ENCODE data around the gene SPAG17.
A peak's percentile ranks its signal among the peaks of the same experiment; 100 is the strongest.

The SPAG17 gene

DNA sequence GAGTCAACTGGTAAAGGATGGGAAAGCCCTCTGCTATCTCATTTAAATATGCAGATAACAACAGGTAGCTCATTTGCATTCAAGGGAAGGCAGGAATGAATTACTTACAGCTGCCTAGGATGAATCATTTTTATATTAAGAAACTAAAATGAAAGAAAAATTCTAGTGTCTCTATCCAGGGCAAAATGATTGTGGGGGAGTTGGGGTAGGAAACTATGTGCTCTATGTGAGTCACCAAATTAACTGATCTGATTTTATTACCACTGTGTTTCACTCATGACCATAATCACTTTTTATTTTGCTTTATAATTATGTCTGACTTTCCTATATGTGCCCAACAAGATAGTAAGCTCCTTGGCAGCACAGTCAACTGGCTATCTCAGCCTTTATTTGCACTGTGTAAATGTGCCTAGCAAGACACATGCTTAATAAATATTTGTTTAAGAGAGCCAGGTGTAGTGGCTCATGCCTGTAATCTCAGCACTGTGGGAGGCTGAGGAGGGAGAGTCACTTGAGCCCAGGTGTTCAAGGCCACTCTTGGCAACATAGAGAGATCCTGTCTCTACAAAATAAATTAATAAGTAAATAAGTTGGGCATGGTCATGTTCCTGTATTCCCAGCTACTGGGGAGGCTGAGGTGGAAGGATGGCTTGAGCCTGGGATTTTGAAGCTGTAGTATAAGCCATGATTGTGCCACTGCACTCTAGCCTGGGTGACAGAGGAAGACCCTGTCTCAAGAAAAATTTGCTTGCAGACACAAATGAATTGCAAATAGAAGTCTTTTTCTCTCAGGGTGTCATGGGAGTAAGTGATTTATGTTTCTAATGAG is 84.1 kb downstream of the SPAG17 start:
- TF ChIP-seq, protein P1, sequence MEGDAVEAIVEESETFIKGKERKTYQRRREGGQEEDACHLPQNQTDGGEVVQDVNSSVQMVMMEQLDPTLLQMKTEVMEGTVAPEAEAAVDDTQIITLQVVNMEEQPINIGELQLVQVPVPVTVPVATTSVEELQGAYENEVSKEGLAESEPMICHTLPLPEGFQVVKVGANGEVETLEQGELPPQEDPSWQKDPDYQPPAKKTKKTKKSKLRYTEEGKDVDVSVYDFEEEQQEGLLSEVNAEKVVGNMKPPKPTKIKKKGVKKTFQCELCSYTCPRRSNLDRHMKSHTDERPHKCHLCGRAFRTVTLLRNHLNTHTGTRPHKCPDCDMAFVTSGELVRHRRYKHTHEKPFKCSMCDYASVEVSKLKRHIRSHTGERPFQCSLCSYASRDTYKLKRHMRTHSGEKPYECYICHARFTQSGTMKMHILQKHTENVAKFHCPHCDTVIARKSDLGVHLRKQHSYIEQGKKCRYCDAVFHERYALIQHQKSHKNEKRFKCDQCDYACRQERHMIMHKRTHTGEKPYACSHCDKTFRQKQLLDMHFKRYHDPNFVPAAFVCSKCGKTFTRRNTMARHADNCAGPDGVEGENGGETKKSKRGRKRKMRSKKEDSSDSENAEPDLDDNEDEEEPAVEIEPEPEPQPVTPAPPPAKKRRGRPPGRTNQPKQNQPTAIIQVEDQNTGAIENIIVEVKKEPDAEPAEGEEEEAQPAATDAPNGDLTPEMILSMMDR (IDR thresholded peaks at IDR 0.05; ENCODE audit: low read depth, low read length) = no peak
- in situ Hi-C loops (cut with HindIII; ENCODE audit: low sequenced_read_pairs) = no loop called here
- no peak overlapping the region for H3K4me3 ChIP-seq (ENCODE audit: low read depth, low read length)
- no peak for DNase-seq (ENCODE audit: low read depth, low spot score)

DNA sequence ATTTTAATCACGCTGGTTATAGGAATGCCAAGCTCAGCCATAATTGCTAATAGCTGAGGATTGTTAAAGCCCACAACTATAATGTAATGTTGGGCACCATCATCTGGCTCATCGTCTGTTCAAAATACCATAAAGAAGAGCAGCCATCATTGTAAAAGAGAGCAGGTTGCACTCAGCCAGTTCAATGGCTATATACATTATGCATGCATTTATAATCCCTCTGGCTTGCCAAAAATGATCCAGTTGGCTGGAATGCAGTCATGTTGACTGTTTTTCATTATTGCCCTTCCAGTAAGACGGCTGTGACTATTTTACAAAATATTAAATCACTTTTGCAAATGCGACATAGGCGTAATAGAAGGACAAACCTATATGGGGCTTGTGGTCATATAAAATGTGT is 85.3 kb downstream of the SPAG17 start:
- TF ChIP-seq, protein P1 (IDR thresholded peaks at IDR 0.05; ENCODE audit: low read depth, low read length) = no peak
- no peak overlapping the region for H3K4me3 ChIP-seq (ENCODE audit: low read depth, low read length)
- DNase-seq (ENCODE audit: low read depth, low spot score) = no peak
- in situ Hi-C loops (cut with HindIII; ENCODE audit: low sequenced_read_pairs) = no loop called here

DNA sequence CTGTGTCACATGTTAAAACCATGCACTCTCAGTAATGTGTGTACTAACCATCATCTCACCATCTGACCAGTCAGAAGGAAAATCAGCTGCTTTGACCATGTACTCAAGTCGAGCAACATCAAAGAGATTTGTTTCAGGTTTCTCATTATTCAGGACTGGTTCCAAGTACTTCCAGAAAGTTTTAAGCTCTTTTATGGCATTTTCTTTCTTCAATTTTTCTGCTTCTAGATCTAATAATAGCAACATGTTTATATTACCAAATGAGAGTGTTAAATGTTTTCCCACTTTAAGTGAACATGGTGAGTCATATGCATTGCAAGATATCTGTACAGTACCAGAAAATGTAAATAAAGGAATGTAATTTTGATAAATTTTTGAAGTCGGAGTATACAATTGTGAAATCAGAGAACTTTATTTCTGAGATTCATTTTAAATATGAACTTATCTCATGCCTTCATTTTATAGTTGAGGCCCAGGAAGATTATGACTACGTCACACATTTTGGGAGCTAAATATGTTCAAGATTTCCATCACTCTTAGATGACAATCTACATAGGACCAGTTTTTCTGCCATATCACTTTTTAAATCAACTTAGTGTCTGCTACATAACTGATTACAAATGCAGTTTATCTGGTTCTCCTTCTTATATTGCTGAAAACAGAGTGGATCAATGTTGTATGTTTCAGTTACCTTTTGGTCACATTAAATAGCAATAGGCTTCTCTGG is 87.2 kb downstream of the SPAG17 start:
- in situ Hi-C loops (cut with HindIII; ENCODE audit: low sequenced_read_pairs) = no loop called here
- H3K4me3 ChIP-seq (ENCODE audit: low read depth, low read length) = no peak overlapping the region
- TF ChIP-seq, protein P1 (IDR thresholded peaks at IDR 0.05; ENCODE audit: low read depth, low read length) = no peak
- peak; percentile 51 for DNase-seq (ENCODE audit: low read depth, low spot score)

DNA sequence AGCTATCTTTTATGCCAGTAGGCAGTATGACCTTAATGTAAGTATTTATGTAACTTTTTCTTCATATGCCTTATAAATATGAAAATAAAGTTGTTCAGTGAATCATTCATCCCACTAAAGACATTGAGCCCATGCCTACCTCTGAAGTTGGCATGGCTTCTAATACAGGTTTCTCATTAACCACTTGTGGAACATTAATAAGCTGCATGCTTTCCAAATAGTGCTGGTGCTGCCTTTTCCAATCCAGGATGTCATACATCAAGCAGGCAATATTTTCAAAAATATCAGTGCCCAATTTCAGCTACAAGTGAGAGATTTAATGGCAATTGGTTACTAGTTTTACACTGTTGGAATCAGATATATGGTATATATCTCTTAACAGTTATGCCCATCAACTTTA is 92.0 kb downstream of the SPAG17 start:
- TF ChIP-seq, protein P1 (IDR thresholded peaks at IDR 0.05; ENCODE audit: low read depth, low read length) = no peak
- in situ Hi-C loops (cut with HindIII; ENCODE audit: low sequenced_read_pairs) = no loop called here
- H3K4me3 ChIP-seq (ENCODE audit: low read depth, low read length) = no peak overlapping the region
- DNase-seq (ENCODE audit: low read depth, low spot score) = no peak

DNA sequence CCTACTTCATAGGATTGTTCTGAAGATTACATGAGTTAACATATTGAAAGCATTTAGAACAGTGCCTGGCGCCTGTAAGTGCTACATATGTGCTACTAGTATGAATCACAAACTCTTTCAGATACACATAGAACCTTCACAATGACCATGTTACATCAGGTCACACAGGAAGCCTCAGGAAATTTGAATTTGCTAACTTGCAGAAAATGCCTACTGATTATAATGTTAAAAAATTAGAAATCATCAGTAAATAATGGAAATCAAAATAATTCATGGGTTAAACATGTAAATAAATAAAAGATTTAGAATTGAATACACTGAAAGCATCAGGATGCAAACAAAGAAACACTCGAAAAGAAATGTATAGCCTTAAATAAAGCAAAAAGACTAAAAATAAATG is 94.9 kb downstream of the SPAG17 start:
- in situ Hi-C loops (cut with HindIII; ENCODE audit: low sequenced_read_pairs) = no loop called here
- no peak overlapping the region for H3K4me3 ChIP-seq (ENCODE audit: low read depth, low read length)
- DNase-seq (ENCODE audit: low read depth, low spot score) = no peak
- TF ChIP-seq, protein P1 (IDR thresholded peaks at IDR 0.05; ENCODE audit: low read depth, low read length) = no peak

DNA sequence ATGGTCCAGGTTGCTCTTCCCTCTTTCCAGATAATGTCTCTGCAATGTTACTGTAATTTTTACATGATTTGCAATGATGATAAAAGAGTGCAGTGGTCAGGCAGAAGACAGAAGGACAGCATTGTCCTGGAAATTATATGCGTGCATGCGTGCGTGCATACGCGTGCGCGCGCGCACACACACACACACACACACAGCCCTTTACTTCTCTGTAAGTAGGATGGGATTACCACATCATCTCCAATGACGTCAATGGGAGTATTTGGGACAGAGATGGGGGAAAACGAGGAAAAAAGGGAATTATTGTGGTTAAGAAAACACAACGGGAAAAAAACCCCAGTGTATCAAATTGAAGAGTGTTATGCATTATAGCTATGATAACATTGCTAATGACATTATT is 99.7 kb downstream of the SPAG17 start:
- TF ChIP-seq, protein P1 (IDR thresholded peaks at IDR 0.05; ENCODE audit: low read depth, low read length) = no peak
- H3K4me3 ChIP-seq (ENCODE audit: low read depth, low read length) = no peak overlapping the region
- no peak for DNase-seq (ENCODE audit: low read depth, low spot score)
- in situ Hi-C loops (cut with HindIII; ENCODE audit: low sequenced_read_pairs) = no loop called here
